Measurements from ENCODE around the gene MRTFA.
A peak's percentile ranks its signal among the peaks of the same experiment; 100 is the strongest.

The MRTFA gene

DNA sequence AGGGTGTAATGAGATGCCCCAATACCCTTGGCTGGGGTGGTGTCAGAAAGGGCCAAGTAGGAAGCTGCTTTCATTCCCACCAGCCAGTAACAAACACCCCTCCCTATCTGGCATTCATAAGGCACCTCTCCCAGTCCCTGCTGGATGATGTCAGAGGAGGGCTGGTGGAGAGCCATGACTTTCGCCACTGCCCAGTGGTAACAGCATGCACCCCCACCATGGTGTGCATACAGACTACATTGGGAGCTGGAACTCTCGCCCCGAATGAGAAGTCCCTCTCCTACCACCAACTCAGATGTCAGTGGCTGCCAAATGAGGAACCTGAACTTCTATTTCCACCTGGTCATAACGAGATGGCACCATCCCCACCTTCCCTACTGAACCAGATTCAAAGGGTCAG, 192.8 kb downstream of the MRTFA start:
- ChIA-PET CTCF (interaction anchor here (0.5 kb wide), 1 partner anchor 45 kb away, joined by 3 read pairs; no protein-coding TSS in a partner anchor), POLR2A (no interaction called here)
- DNase-seq (ENCODE audit: extremely low spot score), result no peak
- TF ChIP-seq ZNF384 (IDR thresholded peaks at IDR 0.05), result no peak

DNA sequence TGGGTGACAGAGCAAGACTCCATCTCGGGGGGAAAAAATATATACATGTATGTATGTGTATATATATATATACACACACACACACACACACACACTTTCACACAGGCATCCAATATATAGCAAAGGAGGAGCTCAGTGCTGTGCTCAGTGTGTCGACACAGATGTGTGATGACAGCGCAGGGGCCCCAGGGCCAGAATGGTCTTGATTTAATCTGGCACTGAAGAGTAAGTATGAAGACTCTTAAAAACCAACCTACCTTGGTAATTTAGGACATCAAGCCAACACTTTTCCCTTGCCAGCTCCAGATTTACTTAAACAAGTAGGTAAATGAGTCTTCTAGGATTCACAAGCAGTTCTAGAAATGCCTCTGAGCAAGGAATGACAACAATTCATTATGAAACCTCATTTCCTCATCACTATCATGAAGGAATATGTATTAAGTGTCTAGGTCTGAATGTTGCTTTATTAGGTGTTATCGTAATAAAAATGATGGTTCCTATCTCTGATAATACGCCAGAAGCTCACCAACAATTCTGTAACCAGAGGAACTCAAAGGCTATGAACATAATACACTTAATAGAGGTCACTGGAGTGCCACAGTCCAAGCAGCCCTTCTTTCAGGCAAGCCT, 194.6 kb downstream of the MRTFA start:
- ChIA-PET CTCF (no interaction called here), POLR2A (no interaction called here)
- DNase-seq (ENCODE audit: extremely low spot score), result no peak
- TF ChIP-seq FOXK2 (IDR thresholded peaks at IDR 0.05) (no peak), FOXM1 (IDR thresholded peaks at IDR 0.05; ENCODE audit: borderline replicate concordance) (no peak), LEF1 (IDR thresholded peaks at IDR 0.05; ENCODE audit: borderline replicate concordance) (no peak), SUZ12 (IDR thresholded peaks at IDR 0.05) (no peak), FOXA1 (IDR thresholded peaks at IDR 0.05) (no peak), TARDBP (IDR thresholded peaks at IDR 0.05) (no peak), CTBP1 (IDR thresholded peaks at IDR 0.05; ENCODE audit: borderline replicate concordance) (no peak)
- TF ChIP-seq, protein P1, sequence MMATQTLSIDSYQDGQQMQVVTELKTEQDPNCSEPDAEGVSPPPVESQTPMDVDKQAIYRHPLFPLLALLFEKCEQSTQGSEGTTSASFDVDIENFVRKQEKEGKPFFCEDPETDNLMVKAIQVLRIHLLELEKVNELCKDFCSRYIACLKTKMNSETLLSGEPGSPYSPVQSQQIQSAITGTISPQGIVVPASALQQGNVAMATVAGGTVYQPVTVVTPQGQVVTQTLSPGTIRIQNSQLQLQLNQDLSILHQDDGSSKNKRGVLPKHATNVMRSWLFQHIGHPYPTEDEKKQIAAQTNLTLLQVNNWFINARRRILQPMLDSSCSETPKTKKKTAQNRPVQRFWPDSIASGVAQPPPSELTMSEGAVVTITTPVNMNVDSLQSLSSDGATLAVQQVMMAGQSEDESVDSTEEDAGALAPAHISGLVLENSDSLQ (IDR thresholded peaks at IDR 0.05), result no peak

DNA sequence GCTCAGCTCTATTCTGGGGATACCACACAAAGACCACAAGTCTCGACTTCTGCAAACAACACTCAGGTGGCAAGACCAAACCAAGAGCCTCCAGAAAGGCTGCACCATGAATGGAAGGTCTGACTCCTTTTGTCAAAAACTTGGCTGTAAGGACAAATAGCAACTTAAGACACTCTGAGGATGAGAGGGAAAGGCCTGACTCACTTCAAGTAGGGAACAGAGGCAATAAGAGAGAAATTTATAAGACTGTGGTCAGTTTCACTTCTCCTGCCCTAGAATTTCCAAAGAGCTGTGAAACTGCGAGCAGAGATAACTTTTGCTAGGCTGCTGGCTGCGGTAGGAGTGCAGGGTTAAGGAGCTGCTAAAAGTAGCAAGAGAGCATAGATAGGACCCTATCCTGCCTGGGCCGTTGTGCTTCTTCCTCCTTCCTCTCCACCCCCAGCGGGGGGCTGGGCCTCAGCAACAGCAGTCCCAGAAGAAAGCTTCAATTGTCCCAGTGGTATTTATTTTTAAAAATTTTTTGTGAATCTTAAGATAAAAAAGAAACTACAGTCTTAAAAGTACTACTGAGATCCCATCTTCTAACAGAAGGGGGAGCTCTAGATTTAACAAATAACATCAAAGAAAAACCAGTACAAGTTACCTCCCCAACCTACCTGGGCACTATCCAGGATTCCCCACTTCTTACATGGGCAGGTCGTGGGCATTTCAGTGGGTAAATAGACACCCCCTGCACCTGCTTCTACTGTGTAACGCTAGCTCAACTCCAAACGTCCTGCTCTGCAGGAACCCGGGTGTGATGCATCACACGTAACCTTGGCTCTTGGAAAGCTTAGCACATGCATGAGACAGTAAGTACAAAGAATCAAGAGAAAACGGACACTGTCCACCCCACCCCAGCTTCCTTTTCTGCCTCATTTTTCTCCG, 199.8 kb downstream of the MRTFA start:
- peak; percentile 58 for DNase-seq (ENCODE audit: extremely low spot score)
- POLR2A ChIA-PET, result interaction anchor here (1.5 to 1.8 kb wide), 2 partner anchors 199 to 215 kb away, joined by 3 to 4 read pairs; partner anchors contain the start of gene MRTFA
- TF ChIP-seq CTBP1 (IDR thresholded peaks at IDR 0.05; ENCODE audit: borderline replicate concordance), result no peak
- TF ChIP-seq LEF1 (IDR thresholded peaks at IDR 0.05; ENCODE audit: borderline replicate concordance), result peak; percentile 89
- CTCF ChIA-PET, result interaction anchor here (0.6 to 2.5 kb wide), 25 partner anchors 10 to 462 kb away, joined by 3 to 24 read pairs (median 3); partner anchors contain the start of genes MCHR1 and MRTFA

DNA sequence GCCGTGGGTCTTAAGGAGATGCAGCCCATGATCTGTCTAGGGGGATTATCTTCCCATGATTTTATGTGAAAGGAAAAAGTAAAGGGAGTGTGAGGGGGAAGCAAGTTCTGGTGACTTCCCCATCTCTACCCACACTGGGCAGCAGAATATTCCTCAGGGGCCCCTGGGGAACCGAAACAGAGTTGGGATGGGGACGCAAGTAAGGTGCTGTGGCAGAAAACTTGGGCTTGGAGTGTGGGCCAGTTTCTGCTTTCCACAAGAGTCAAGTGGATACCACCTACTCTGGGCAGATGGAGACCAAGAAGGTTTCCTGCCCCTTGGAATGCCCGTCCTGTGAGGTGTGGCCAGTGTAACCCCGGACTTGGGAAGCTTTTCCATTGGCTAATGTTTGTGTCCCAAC, 201.8 kb downstream of the MRTFA start:
- no peak for TF ChIP-seq FOXA1 (IDR thresholded peaks at IDR 0.05)
- no peak for TF ChIP-seq SP1 (IDR thresholded peaks at IDR 0.05)
- no peak for TF ChIP-seq HDGF (IDR thresholded peaks at IDR 0.05; ENCODE audit: borderline replicate concordance)
- TF ChIP-seq FOXM1 (IDR thresholded peaks at IDR 0.05; ENCODE audit: borderline replicate concordance), result no peak
- no peak for TF ChIP-seq ARNT (IDR thresholded peaks at IDR 0.05)
- TF ChIP-seq LEF1 (IDR thresholded peaks at IDR 0.05; ENCODE audit: borderline replicate concordance), result no peak
- no peak for TF ChIP-seq TARDBP (IDR thresholded peaks at IDR 0.05)
- TF ChIP-seq, protein P1 (IDR thresholded peaks at IDR 0.05), result no peak
- TF ChIP-seq SUZ12 (IDR thresholded peaks at IDR 0.05), result no peak
- TF ChIP-seq ZNF384 (IDR thresholded peaks at IDR 0.05), result no peak
- no peak for TF ChIP-seq NFRKB (IDR thresholded peaks at IDR 0.05)
- TF ChIP-seq ELF4 (IDR thresholded peaks at IDR 0.05), result no peak
- no peak for TF ChIP-seq CTBP1 (IDR thresholded peaks at IDR 0.05; ENCODE audit: borderline replicate concordance)
- POLR2A ChIA-PET, result interaction anchor here (0.6 kb wide), 1 partner anchor 261 kb away, joined by 3 read pairs; no protein-coding TSS in a partner anchor

DNA sequence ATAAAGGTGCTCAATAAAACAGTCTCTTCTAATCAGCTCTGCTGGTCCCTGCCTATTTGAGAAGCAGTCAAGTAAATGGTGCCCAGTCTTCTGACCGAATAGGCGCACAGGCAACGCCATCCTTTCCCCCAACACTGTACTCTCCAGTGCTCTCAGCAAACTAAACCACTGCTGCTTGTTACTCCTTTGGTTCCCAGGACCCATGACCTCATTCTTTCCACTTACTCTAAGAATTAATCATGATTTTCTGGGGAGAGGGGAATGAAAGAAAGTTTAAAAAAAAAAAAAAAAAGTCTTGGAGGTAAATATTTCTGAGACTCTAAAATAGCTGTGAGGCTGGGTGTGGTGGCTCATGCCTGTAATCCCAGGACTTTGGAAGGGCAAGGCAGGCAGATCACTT, 202.4 kb downstream of the MRTFA start:
- ChIA-PET CTCF (interaction anchor here (0.6 kb wide), 1 partner anchor 49 kb away, joined by 3 read pairs; no protein-coding TSS in a partner anchor), POLR2A (interaction anchor here (0.6 kb wide), 1 partner anchor 260 kb away, joined by 3 read pairs; no protein-coding TSS in a partner anchor)
- no peak for TF ChIP-seq FOXM1 (IDR thresholded peaks at IDR 0.05; ENCODE audit: borderline replicate concordance)
- TF ChIP-seq HDGF (IDR thresholded peaks at IDR 0.05; ENCODE audit: borderline replicate concordance), result no peak
- TF ChIP-seq CTBP1 (IDR thresholded peaks at IDR 0.05; ENCODE audit: borderline replicate concordance), result no peak
- no peak for TF ChIP-seq NFRKB (IDR thresholded peaks at IDR 0.05)
- TF ChIP-seq ARNT (IDR thresholded peaks at IDR 0.05), result no peak
- TF ChIP-seq FOXA1 (IDR thresholded peaks at IDR 0.05), result no peak
- no peak for TF ChIP-seq SUZ12 (IDR thresholded peaks at IDR 0.05)
- TF ChIP-seq, protein P1 (IDR thresholded peaks at IDR 0.05), result no peak
- no peak for TF ChIP-seq SP1 (IDR thresholded peaks at IDR 0.05)
- TF ChIP-seq BHLHE40 (IDR thresholded peaks at IDR 0.05; ENCODE audit: borderline replicate concordance), result no peak
- TF ChIP-seq ZNF384 (IDR thresholded peaks at IDR 0.05), result no peak
- no peak for DNase-seq (ENCODE audit: extremely low spot score)

More for the DNA sequence above, 201.8 kb downstream of the MRTFA start:
- CTCF ChIA-PET, result interaction anchor here (0.7 kb wide), 1 partner anchor 214 kb away, joined by 4 read pairs; no protein-coding TSS in a partner anchor
- DNase-seq (ENCODE audit: extremely low spot score), result no peak

DNA sequence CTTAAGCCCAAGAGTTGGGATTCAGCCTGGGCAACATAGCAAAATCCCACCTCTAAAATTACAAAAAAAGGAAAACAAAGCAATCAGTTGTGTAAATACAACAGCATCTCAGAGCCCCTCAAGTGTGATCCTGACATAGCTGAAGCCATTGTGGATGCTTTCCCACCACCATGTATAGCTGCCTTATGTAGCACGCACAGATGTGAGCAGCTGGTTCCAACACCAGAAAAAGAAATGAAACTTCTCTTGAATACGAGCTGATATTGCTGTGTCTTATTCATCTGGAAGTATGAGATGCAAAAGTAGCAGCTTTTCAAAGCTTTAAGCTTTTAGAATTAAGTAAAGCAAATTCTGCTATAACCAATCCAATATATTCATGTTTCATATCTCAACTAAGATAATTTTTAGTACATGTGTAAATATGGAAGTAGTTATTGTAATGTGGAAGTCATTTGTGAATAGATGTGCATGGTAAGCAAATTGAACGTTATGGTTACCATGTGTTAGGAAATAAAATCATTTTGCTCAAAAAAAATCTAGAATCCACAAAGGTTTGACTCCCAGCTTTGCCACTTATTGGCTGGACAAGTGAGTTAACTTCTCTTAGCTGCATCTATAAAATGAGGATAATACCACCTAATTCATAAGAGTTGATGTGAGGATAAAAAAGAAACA, 203.0 kb downstream of the MRTFA start:
- no peak for DNase-seq (ENCODE audit: extremely low spot score)
- TF ChIP-seq, protein P1 (IDR thresholded peaks at IDR 0.05), result no peak
- TF ChIP-seq TARDBP (IDR thresholded peaks at IDR 0.05), result no peak
- no peak for TF ChIP-seq NFRKB (IDR thresholded peaks at IDR 0.05)
- TF ChIP-seq ZNF384 (IDR thresholded peaks at IDR 0.05), result no peak
- TF ChIP-seq FOXA1 (IDR thresholded peaks at IDR 0.05), result no peak
- TF ChIP-seq LEF1 (IDR thresholded peaks at IDR 0.05; ENCODE audit: borderline replicate concordance), result no peak
- TF ChIP-seq ELF4 (IDR thresholded peaks at IDR 0.05), result no peak
- no peak for TF ChIP-seq BHLHE40 (IDR thresholded peaks at IDR 0.05; ENCODE audit: borderline replicate concordance)
- no peak for TF ChIP-seq L3MBTL2 (conservative IDR thresholded peaks at IDR 0.05)
- TF ChIP-seq FOXK2 (IDR thresholded peaks at IDR 0.05), result no peak
- no peak for TF ChIP-seq HDGF (IDR thresholded peaks at IDR 0.05; ENCODE audit: borderline replicate concordance)
- TF ChIP-seq CTBP1 (IDR thresholded peaks at IDR 0.05; ENCODE audit: borderline replicate concordance), result no peak
- POLR2A ChIA-PET, result no interaction called here
- CTCF ChIA-PET, result interaction anchor here (0.6 kb wide), 1 partner anchor 49 kb away, joined by 3 read pairs; no protein-coding TSS in a partner anchor
